ENCODE data around the gene LRP5.

Gene LRP5

DNA sequence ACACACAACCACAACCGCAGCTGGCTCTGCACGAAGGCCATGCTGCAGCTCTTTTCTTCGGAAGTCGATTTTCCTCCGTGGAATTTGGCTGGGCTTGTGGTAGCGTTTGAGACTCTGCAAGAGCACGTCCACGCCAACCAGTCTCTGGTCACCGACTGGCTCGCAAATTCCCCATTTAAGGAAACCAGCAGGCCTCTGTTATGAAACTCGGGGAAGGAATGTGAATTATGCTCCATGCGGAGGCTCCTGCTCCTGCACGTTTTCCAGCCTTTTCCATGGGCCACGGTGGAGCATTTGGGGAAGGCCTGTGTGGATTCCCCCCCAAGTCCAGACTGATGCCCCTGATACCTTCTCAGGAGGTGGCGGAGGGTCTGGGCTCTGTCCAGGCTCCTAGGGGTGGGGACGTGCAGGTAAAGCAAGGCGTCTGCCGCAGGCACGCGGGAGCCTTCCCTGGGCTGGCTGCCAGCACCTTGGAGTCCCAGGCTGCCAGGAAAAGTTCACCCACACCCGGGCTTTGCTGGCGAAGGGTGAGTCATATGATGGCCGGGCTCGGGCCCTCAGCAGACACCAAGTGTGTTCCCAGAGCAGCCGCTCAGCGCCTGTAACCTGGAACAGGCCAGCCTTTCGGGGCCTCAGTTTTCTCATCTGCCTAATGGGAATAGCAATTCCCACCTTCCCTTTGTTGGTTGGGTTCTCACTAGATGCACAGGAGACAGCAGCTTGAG is 41.9 kb downstream of the LRP5 start:
- peaks cover 4% of the 10 kb centered on the region for H3K36me3 ChIP-seq (ENCODE audit: insufficient read depth, low read length)
- H3K9ac ChIP-seq (ENCODE audit: low read depth, low read length): peak overlapping the region; percentile 9

DNA sequence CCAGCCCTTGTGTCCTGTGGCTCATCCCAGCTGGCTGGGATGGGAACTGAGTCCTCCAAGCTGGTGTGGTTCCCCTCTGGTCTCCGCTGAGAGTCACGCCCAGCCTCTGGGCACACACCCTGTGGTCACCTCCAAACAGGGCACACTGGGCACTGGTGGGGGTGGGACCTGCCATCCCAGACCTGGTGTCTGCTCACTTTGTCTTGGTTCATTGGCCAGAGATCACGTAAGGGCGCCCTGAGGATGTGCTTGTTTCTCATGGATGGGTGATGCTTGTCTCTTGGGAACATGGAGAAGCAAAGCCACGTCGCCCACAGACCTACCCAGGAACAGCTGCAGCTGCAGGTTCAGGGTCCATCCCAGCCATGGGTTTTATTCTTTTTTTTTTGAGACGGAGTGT is 43.1 kb downstream of the LRP5 start:
- Histone ChIP-seq H3K4me3 (ENCODE audit: low read length) (no peak overlapping the region), H3K36me3 (ENCODE audit: insufficient read depth, low read length) (peaks cover 5% of the 10 kb centered on the region), H3K9me3 (replicated peaks; ENCODE audit: low read length) (no peaks in the 10 kb centered on the region), H3K9ac (ENCODE audit: low read depth, low read length) (no peak overlapping the region), H3K27me3 (ENCODE audit: control insufficient read depth, insufficient read depth, low read length) (no peaks in the 10 kb centered on the region), H3K4me2 (ENCODE audit: low read length) (no peak overlapping the region), H3K4me1 (ENCODE audit: control insufficient read depth, insufficient read depth, low read length) (peaks cover 24% of the 10 kb centered on the region)

More for the DNA sequence above, 41.9 kb downstream of the LRP5 start:
- H3K9me3 ChIP-seq (replicated peaks; ENCODE audit: low read length): no peaks in the 10 kb centered on the region
- H3K4me2 ChIP-seq (ENCODE audit: low read length): peak overlapping the region; percentile 65
- peaks cover 24% of the 10 kb centered on the region for H3K4me1 ChIP-seq (ENCODE audit: control insufficient read depth, insufficient read depth, low read length)
- no peaks in the 10 kb centered on the region for H3K27me3 ChIP-seq (ENCODE audit: control insufficient read depth, insufficient read depth, low read length)
- peak overlapping the region; percentile 21 for H3K4me3 ChIP-seq (ENCODE audit: low read length)

GRCh38 chr11:68357568-68357967 is 45.2 kb downstream of the LRP5 start:
- H3K9ac ChIP-seq (ENCODE audit: low read depth, low read length): no peak overlapping the region
- H3K9me3 ChIP-seq (replicated peaks; ENCODE audit: low read length): no peaks in the 10 kb centered on the region
- peaks cover 5% of the 10 kb centered on the region for H3K36me3 ChIP-seq (ENCODE audit: insufficient read depth, low read length)
- no peak overlapping the region for H3K4me3 ChIP-seq (ENCODE audit: low read length)
- no peaks in the 10 kb centered on the region for H3K27me3 ChIP-seq (ENCODE audit: control insufficient read depth, insufficient read depth, low read length)
- H3K4me2 ChIP-seq (ENCODE audit: low read length): no peak overlapping the region
- H3K4me1 ChIP-seq (ENCODE audit: control insufficient read depth, insufficient read depth, low read length): peaks cover 24% of the 10 kb centered on the region

DNA sequence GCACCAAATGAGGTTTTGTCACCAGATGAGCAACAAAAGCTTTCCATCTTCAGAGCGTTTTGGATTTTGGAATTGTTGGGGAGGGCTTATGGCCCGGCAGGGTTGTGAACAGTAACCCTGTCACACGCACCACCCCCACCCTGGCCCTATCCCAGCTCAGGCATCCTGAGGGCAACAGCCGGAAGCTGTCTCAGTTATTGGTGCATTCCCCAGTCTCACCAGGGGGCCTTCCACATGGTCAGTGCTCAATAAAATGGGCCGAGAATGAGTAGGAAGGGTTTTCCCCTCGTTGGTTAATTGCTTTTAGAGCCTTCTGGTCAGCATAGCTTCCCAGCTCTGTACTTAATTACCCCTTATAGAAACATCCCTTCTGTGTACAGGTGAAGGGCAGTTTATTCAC is 46.0 kb downstream of the LRP5 start:
- H3K4me3 ChIP-seq (ENCODE audit: low read length): no peak overlapping the region
- no peak overlapping the region for H3K9ac ChIP-seq (ENCODE audit: low read depth, low read length)
- peaks cover 22% of the 10 kb centered on the region for H3K4me1 ChIP-seq (ENCODE audit: control insufficient read depth, insufficient read depth, low read length)
- no peaks in the 10 kb centered on the region for H3K9me3 ChIP-seq (replicated peaks; ENCODE audit: low read length)
- no peaks in the 10 kb centered on the region for H3K27me3 ChIP-seq (ENCODE audit: control insufficient read depth, insufficient read depth, low read length)
- H3K36me3 ChIP-seq (ENCODE audit: insufficient read depth, low read length): peaks cover 5% of the 10 kb centered on the region
- no peak overlapping the region for H3K4me2 ChIP-seq (ENCODE audit: low read length)

- no peak overlapping the region for H3K4me3 ChIP-seq (ENCODE audit: low read length)
- H3K9ac ChIP-seq (ENCODE audit: low read depth, low read length): no peak overlapping the region
- no peak overlapping the region for H3K4me2 ChIP-seq (ENCODE audit: low read length)
- H3K36me3 ChIP-seq (ENCODE audit: insufficient read depth, low read length): peaks cover 5% of the 10 kb centered on the region
- peaks cover 3% of the 10 kb centered on the region for H3K4me1 ChIP-seq (ENCODE audit: control insufficient read depth, insufficient read depth, low read length)
- no peaks in the 10 kb centered on the region for H3K27me3 ChIP-seq (ENCODE audit: control insufficient read depth, insufficient read depth, low read length)
- no peaks in the 10 kb centered on the region for H3K9me3 ChIP-seq (replicated peaks; ENCODE audit: low read length)
These were observed 49.3 kb downstream of the LRP5 start for GRCh38 chr11:68361702-68362101.

DNA sequence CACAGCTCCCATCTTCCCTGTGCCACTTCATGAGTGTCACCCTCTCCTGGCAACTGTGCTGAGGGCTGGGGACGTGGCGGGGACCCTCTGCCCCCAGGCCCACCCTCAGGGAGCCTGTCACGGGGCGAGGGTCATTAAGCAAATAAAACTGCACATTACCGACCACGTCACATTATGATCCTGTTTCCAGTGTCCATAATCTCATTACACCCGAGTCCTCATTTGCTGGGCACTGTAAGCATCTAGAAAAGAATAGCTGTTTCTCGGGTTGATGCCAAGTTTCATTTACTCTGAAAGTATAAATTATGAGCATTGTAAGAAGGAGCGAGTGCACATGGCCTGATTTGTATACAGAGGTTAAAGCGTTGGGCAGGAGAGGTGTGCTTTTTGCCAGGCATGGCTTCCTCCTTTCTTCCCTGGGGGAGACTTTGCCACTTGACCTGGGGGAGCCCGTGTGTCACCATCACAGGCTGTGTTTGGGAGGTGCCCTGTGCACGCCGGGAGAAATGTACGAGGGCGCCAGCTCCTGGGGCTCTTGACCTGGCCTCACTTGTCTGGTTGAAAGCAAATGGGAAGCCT is 50.5 kb downstream of the LRP5 start:
- H3K4me2 ChIP-seq (ENCODE audit: low read length): no peak overlapping the region
- peaks cover 5% of the 10 kb centered on the region for H3K36me3 ChIP-seq (ENCODE audit: insufficient read depth, low read length)
- H3K4me3 ChIP-seq (ENCODE audit: low read length): no peak overlapping the region
- peaks cover 3% of the 10 kb centered on the region for H3K4me1 ChIP-seq (ENCODE audit: control insufficient read depth, insufficient read depth, low read length)
- H3K9me3 ChIP-seq (replicated peaks; ENCODE audit: low read length): no peaks in the 10 kb centered on the region
- H3K27me3 ChIP-seq (ENCODE audit: control insufficient read depth, insufficient read depth, low read length): no peaks in the 10 kb centered on the region
- no peak overlapping the region for H3K9ac ChIP-seq (ENCODE audit: low read depth, low read length)

- no peak overlapping the region for H3K4me3 ChIP-seq (ENCODE audit: low read length)
- H3K9me3 ChIP-seq (replicated peaks; ENCODE audit: low read length): no peaks in the 10 kb centered on the region
- peaks cover 5% of the 10 kb centered on the region for H3K36me3 ChIP-seq (ENCODE audit: insufficient read depth, low read length)
- H3K4me2 ChIP-seq (ENCODE audit: low read length): no peak overlapping the region
- H3K27me3 ChIP-seq (ENCODE audit: control insufficient read depth, insufficient read depth, low read length): no peaks in the 10 kb centered on the region
- peaks cover 3% of the 10 kb centered on the region for H3K4me1 ChIP-seq (ENCODE audit: control insufficient read depth, insufficient read depth, low read length)
- no peak overlapping the region for H3K9ac ChIP-seq (ENCODE audit: low read depth, low read length)
These were observed 51.4 kb downstream of the LRP5 start for GRCh38 chr11:68363776-68364175.

DNA sequence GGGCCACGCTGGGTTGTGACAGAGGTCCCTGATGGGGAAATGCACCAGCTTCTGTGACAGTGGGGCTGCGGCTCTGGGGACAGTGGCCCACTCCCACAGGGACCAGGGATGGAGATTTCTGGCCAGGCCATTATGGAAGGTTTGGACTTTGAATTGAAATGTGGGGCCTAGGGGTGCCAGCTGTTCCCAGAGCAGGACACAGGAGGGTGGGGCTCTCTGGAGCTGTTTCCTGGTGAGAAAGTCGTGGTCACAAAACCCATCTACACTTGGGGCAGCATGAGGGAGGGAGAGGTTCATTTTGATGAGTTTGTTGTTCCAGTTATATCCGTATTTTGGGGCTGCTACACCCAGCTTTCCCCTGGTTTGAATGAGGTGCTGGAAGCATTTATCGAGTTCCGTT is 52.2 kb downstream of the LRP5 start:
- no peaks in the 10 kb centered on the region for H3K27me3 ChIP-seq (ENCODE audit: control insufficient read depth, insufficient read depth, low read length)
- H3K4me1 ChIP-seq (ENCODE audit: control insufficient read depth, insufficient read depth, low read length): peaks cover 3% of the 10 kb centered on the region
- no peak overlapping the region for H3K9ac ChIP-seq (ENCODE audit: low read depth, low read length)
- no peak overlapping the region for H3K4me3 ChIP-seq (ENCODE audit: low read length)
- H3K4me2 ChIP-seq (ENCODE audit: low read length): no peak overlapping the region
- no peaks in the 10 kb centered on the region for H3K36me3 ChIP-seq (ENCODE audit: insufficient read depth, low read length)
- H3K9me3 ChIP-seq (replicated peaks; ENCODE audit: low read length): no peaks in the 10 kb centered on the region

GRCh38 chr11:68365943-68366435 is 53.6 kb downstream of the LRP5 start:
- Histone ChIP-seq H3K4me1 (ENCODE audit: control insufficient read depth, insufficient read depth, low read length) (peaks cover 10% of the 10 kb centered on the region), H3K9me3 (replicated peaks; ENCODE audit: low read length) (no peaks in the 10 kb centered on the region), H3K4me3 (ENCODE audit: low read length) (no peak overlapping the region), H3K27me3 (ENCODE audit: control insufficient read depth, insufficient read depth, low read length) (no peaks in the 10 kb centered on the region), H3K9ac (ENCODE audit: low read depth, low read length) (no peak overlapping the region), H3K4me2 (ENCODE audit: low read length) (no peak overlapping the region), H3K36me3 (ENCODE audit: insufficient read depth, low read length) (no peaks in the 10 kb centered on the region)

GRCh38 chr11:68367252-68367651 is 54.9 kb downstream of the LRP5 start:
- H3K9me3 ChIP-seq (replicated peaks; ENCODE audit: low read length): no peaks in the 10 kb centered on the region
- H3K4me1 ChIP-seq (ENCODE audit: control insufficient read depth, insufficient read depth, low read length): peaks cover 14% of the 10 kb centered on the region
- H3K4me2 ChIP-seq (ENCODE audit: low read length): no peak overlapping the region
- no peak overlapping the region for H3K9ac ChIP-seq (ENCODE audit: low read depth, low read length)
- H3K36me3 ChIP-seq (ENCODE audit: insufficient read depth, low read length): no peaks in the 10 kb centered on the region
- no peak overlapping the region for H3K4me3 ChIP-seq (ENCODE audit: low read length)
- H3K27me3 ChIP-seq (ENCODE audit: control insufficient read depth, insufficient read depth, low read length): no peaks in the 10 kb centered on the region

DNA sequence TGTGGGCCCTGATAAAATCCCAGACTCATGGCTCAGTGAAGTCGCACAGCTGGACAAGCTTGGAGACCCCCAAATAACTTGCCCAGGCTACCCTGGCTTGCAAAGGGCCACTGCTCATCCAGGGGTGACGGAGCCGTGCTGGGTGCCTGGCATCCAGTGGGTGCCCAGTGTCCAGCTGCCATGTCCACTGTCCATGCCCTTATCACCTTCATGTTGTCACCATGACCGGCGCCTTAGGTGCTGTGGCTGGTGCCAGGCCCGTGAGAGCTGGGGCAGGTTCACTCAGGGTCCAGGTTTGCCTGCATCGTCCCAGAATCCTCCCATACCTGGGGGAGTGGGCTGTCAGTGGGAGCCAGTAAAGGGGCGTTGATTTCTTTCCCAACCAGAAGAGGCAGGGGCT is 57.4 kb downstream of the LRP5 start:
- Histone ChIP-seq H3K4me1 (ENCODE audit: control insufficient read depth, insufficient read depth, low read length) (peaks cover 33% of the 10 kb centered on the region), H3K9me3 (replicated peaks; ENCODE audit: low read length) (no peaks in the 10 kb centered on the region), H3K4me2 (ENCODE audit: low read length) (no peak overlapping the region), H3K27me3 (ENCODE audit: control insufficient read depth, insufficient read depth, low read length) (no peaks in the 10 kb centered on the region), H3K9ac (ENCODE audit: low read depth, low read length) (no peak overlapping the region), H3K4me3 (ENCODE audit: low read length) (no peak overlapping the region), H3K36me3 (ENCODE audit: insufficient read depth, low read length) (no peaks in the 10 kb centered on the region)
